BLaER1 treated with 17β-estradiol and CSF1 and Interleukin-3, amounts not matched to agents 10 nM and 100 nM (cell line): ENCODE data around the gene RBMS3.
A peak's percentile ranks its signal among the peaks of the same experiment; 100 is the strongest.
"Not testable (repeated sequence)": the region's sequence is repeated elsewhere in the genome, so short reads cannot be mapped to it uniquely, and the experiment has no call there.

Source experiments
- H3K27ac ChIP-seq, 11 experiments: shearing (Covaris generic); formaldehyde crosslinking; 2 replicates each; pipeline ENCODE4 v1.8.1; 2022
- H3K27me3 ChIP-seq, 11 experiments: shearing (Covaris generic); formaldehyde crosslinking; 2 replicates each; pipeline ENCODE4 v1.8.1; 2022
- H3K36me3 ChIP-seq, 11 experiments: shearing (Covaris generic); formaldehyde crosslinking; 2 replicates each; pipeline ENCODE4 v1.8.1; 2022
- H3K4me1 ChIP-seq, 10 experiments: shearing (Covaris generic); formaldehyde crosslinking; 2 replicates each; pipeline ENCODE4 v1.8.1; 2022
- H3K4me2 ChIP-seq, 11 experiments: shearing (Covaris generic); formaldehyde crosslinking; 2 replicates each; pipeline ENCODE4 v1.8.1; 2022
- H3K4me3 ChIP-seq, 10 experiments: shearing (Covaris generic); formaldehyde crosslinking; 2 replicates each; pipeline ENCODE4 v1.8.1; 2022
- H3K9ac ChIP-seq, 11 experiments: shearing (Covaris generic); formaldehyde crosslinking; 2 replicates each; pipeline ENCODE4 v1.8.1; 2022
- H3K9me3 ChIP-seq, 11 experiments: shearing (Covaris generic); formaldehyde crosslinking; replicated peaks in 1 of 11; 2 replicates each; pipeline ENCODE4 v1.8.1; 2022
- H4K20me1 ChIP-seq, 11 experiments: shearing (Covaris generic); formaldehyde crosslinking; 2 replicates each; pipeline ENCODE4 v1.8.1; 2022
- Cebpa-rat ChIP-seq, 11 experiments: shearing (Covaris generic); IDR thresholded peaks; 2 replicates each; pipeline ENCODE4 v1.8.1; 2022

RBMS3 gene

GRCh38 chr3:29313981-29314726 lies 33.3 kb downstream of the RBMS3 start:
- H3K27me3 ChIP-seq = no peaks in the 10 kb centered on the region
- H3K36me3 ChIP-seq = no peaks in the 10 kb centered on the region
- no peak overlapping the region for H3K4me3 ChIP-seq
- no peak overlapping the region for H3K9ac ChIP-seq
- no peak for TF ChIP-seq Cebpa-rat (IDR thresholded peaks at IDR 0.05)
- no peaks in the 10 kb centered on the region for H3K4me1 ChIP-seq
- H3K4me2 ChIP-seq = no peak overlapping the region
- H3K27ac ChIP-seq = no peak overlapping the region
- H4K20me1 ChIP-seq = no peaks in the 10 kb centered on the region
- no peaks in the 10 kb centered on the region for H3K9me3 ChIP-seq

DNA sequence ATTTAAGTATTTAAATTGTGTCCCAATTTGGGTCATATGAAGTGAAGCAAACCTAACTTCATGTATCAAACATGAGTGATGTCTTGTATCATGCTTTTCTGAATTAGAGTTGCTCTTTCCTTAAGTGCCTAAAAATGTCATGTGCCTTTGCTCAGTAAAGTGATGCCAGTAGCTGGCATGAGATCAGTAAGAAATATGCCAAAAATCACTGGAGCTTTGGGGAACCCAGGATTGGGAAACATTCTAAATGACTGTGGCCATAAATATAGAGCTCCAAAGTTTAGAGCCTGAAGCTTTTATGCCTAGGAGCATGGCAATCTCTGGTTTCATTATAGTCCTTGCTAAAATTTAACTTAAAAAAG lies 33.8 kb downstream of the RBMS3 start:
- no peak overlapping the region for H3K4me3 ChIP-seq
- H3K4me1 ChIP-seq = no peaks in the 10 kb centered on the region
- no peak for TF ChIP-seq Cebpa-rat (IDR thresholded peaks at IDR 0.05)
- H3K9ac ChIP-seq = no peak overlapping the region
- H4K20me1 ChIP-seq = no peaks in the 10 kb centered on the region
- H3K9me3 ChIP-seq = no peaks in the 10 kb centered on the region
- H3K27ac ChIP-seq = no peak overlapping the region
- no peaks in the 10 kb centered on the region for H3K36me3 ChIP-seq
- H3K27me3 ChIP-seq = no peaks in the 10 kb centered on the region
- no peak overlapping the region for H3K4me2 ChIP-seq

DNA sequence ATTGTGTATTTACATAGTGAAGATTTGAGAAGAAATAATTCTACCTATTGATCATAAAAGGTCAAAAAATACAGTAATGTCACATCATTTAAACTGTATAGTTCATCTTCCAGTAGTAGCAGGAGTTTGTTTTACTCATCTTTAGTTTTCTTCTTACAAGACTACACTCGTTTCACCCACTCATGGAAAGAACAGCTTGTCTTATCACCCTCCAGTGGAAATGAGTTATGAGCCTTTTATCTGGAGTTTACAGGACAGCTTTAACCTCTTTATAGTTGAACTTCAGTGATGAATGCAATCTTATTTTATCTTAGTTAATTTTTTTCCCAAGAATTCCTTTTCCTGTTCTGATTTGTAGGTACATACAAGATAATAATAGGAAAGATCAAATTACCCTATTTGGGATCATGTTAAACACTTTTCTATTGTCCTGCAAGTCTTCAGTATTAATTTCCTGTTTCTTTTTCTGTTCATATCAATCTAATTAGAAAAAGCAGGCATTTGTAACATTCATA lies 36.8 kb downstream of the RBMS3 start:
- Histone ChIP-seq H3K4me3 (no peak overlapping the region), H3K4me2 (no peak overlapping the region), H3K27me3 (no peaks in the 10 kb centered on the region), H3K36me3 (no peaks in the 10 kb centered on the region), H4K20me1 (no peaks in the 10 kb centered on the region), H3K27ac (no peak overlapping the region), H3K4me1 (no peaks in the 10 kb centered on the region), H3K9me3 (no peaks in the 10 kb centered on the region), H3K9ac (no peak overlapping the region)
- TF ChIP-seq Cebpa-rat (IDR thresholded peaks at IDR 0.05) = no peak

GRCh38 chr3:29318251-29318650 lies 37.4 kb downstream of the RBMS3 start:
- Histone ChIP-seq H3K4me2 (no peak overlapping the region), H3K36me3 (no peaks in the 10 kb centered on the region), H3K9ac (no peak overlapping the region), H3K4me3 (no peak overlapping the region), H4K20me1 (no peaks in the 10 kb centered on the region), H3K9me3 (no peaks in the 10 kb centered on the region), H3K27me3 (no peaks in the 10 kb centered on the region), H3K4me1 (no peaks in the 10 kb centered on the region), H3K27ac (no peak overlapping the region)
- no peak for TF ChIP-seq Cebpa-rat (IDR thresholded peaks at IDR 0.05)

GRCh38 chr3:29319262-29319661 lies 38.4 kb downstream of the RBMS3 start:
- no peak overlapping the region for H3K27ac ChIP-seq
- no peak for TF ChIP-seq Cebpa-rat (IDR thresholded peaks at IDR 0.05)
- no peaks in the 10 kb centered on the region for H3K27me3 ChIP-seq
- no peaks in the 10 kb centered on the region for H3K36me3 ChIP-seq
- H4K20me1 ChIP-seq = no peaks in the 10 kb centered on the region
- no peak overlapping the region for H3K4me2 ChIP-seq
- no peak overlapping the region for H3K9ac ChIP-seq
- no peaks in the 10 kb centered on the region for H3K9me3 ChIP-seq
- no peak overlapping the region for H3K4me3 ChIP-seq
- peaks cover under 1 to 10% (median 7%) of the 10 kb centered on the region in 10 experiments; a peak in 15 of 20 replicates for H3K4me1 ChIP-seq

DNA sequence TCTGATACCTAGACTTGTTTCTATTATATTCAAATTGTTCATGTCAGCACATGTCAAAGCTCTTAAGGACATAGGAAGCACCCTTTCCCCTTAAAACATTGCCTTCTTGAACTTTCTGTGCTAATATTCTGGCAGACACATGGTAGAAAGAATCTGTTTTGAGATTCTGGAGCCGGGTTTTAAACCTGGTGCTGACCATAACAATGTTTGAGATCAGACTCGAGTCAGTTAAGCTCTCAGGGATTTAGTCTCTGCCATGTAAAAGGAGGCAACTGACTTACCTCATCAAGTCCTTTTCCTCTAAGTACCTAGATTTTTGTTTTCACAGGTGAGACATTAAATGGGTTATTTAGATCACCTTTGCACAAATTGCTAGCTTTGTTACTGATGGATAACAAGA lies 38.9 kb downstream of the RBMS3 start:
- no peak for TF ChIP-seq Cebpa-rat (IDR thresholded peaks at IDR 0.05)
- no peaks in the 10 kb centered on the region for H3K9me3 ChIP-seq
- H3K4me3 ChIP-seq = no peak overlapping the region
- no peaks in the 10 kb centered on the region for H3K27me3 ChIP-seq
- H3K27ac ChIP-seq = no peak overlapping the region
- no peak overlapping the region for H3K4me2 ChIP-seq
- no peak overlapping the region for H3K9ac ChIP-seq
- H3K4me1 ChIP-seq = peaks cover 3 to 15% (median 11%) of the 10 kb centered on the region in 10 experiments; a peak in 15 of 20 replicates
- H4K20me1 ChIP-seq = no peaks in the 10 kb centered on the region
- H3K36me3 ChIP-seq = no peaks in the 10 kb centered on the region

- Histone ChIP-seq H3K4me2 (no peak overlapping the region), H3K27ac (no peak overlapping the region), H3K27me3 (no peaks in the 10 kb centered on the region), H3K9ac (no peak overlapping the region), H3K4me1 (peaks cover 3 to 17% (median 11%) of the 10 kb centered on the region in 10 experiments; a peak in 15 of 20 replicates), H4K20me1 (no peaks in the 10 kb centered on the region), H3K4me3 (no peak overlapping the region), H3K36me3 (no peaks in the 10 kb centered on the region), H3K9me3 (no peaks in the 10 kb centered on the region)
- TF ChIP-seq Cebpa-rat (IDR thresholded peaks at IDR 0.05) = no peak
Observed at GRCh38 chr3:29322586-29322985, 41.7 kb downstream of the RBMS3 start.

- Histone ChIP-seq H3K4me3 (peak overlapping the region in 1 of 10 experiments; percentile 3; a peak in 1 of 20 replicates), H3K9ac (peak overlapping the region in 3 of 11 experiments; percentile 0 to 23 (median 16); a peak in 1 of 22 replicates), H3K27me3 (no peaks in the 10 kb centered on the region), H3K4me1 (peaks cover 3 to 17% (median 11%) of the 10 kb centered on the region in 10 experiments; a peak in 15 of 20 replicates), H3K4me2 (peak overlapping the region; percentile 4 to 63 (median 36); a peak in 21 of 22 replicates), H4K20me1 (no peaks in the 10 kb centered on the region), H3K27ac (peak overlapping the region in 8 of 11 experiments; percentile 4 to 62 (median 34); a peak in 12 of 22 replicates), H3K9me3 (no peaks in the 10 kb centered on the region), H3K36me3 (no peaks in the 10 kb centered on the region)
- TF ChIP-seq Cebpa-rat (IDR thresholded peaks at IDR 0.05) = no peak
Observed at GRCh38 chr3:29324180-29324651, 43.3 kb downstream of the RBMS3 start.

DNA sequence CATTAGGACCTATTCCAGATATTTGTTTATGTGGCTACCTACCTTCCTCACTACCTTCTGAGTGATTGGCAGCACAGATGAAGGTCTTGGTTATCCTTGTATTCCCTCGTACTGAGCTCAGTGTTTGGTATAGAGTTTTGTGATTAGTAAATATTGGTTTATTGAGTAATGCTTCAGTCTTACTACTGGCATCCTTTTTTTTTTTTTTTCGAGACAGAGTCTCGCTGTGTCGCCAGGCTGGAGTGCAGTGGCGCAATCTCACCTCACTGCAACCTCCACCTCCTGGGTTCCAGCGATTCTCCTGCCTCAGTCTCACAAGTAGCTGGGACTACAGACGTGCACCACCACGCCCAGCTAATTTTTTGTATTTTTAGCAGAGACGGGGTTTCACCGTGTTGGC lies 45.7 kb downstream of the RBMS3 start:
- not testable (repeated sequence) for H3K36me3 ChIP-seq, H3K9ac ChIP-seq, H3K27me3 ChIP-seq, H3K27ac ChIP-seq, H3K9me3 ChIP-seq, H3K4me2 ChIP-seq, H4K20me1 ChIP-seq, H3K4me3 ChIP-seq
- peaks cover 3 to 17% (median 11%) of the 10 kb centered on the region in 10 experiments; a peak in 15 of 20 replicates for H3K4me1 ChIP-seq
